ENCODE data around the gene TGFBR3. TPM values are rescaled to one million over a fixed set of nuclear protein-coding genes. Genes with fewer than 3 reads are reported as not detected.

Gene TGFBR3
- total RNA-seq, 4 donors from 2014 or later: 37.3 to 61.7 (median 48.4) TPM

- ATAC-seq (no peak), DNase-seq (no peak)
- Histone ChIP-seq H3K36me3 (peaks cover 0 to 35% of the 10 kb centered on the region in 2 donors), H3K4me1 (peaks cover 2 to 5% of the 10 kb centered on the region in 2 donors), H3K4me3 (no peak overlapping the region), H3K9me3 (no peaks in the 10 kb centered on the region), H3K27me3 (no peaks in the 10 kb centered on the region), H3K27ac (no peak overlapping the region)
- TF ChIP-seq POLR2A (IDR thresholded peaks at IDR 0.05) (no peak), CTCF (IDR thresholded peaks at IDR 0.05 in 4 of 5, conservative IDR thresholded peaks at IDR 0.05 in 1 of 5) (no peak)
- in situ Hi-C loops (cut with MboI; ENCODE audit: low sequenced_read_pairs in 4 of 4) (no loop called here), intact Hi-C loops (cut with DNase I; ENCODE audit: low total_unique reads) (no loop called here)
Measured at GRCh38 chr1:91718368-91718767, 167.6 kb downstream of the TGFBR3 start.

GRCh38 chr1:91717839-91718238 is 168.1 kb downstream of the TGFBR3 start:
- DNase-seq (no peak), ATAC-seq (no peak)
- no peak overlapping the region for H3K27ac ChIP-seq
- H3K36me3 ChIP-seq: peaks cover 0 to 35% of the 10 kb centered on the region in 2 donors
- H3K9me3 ChIP-seq: no peaks in the 10 kb centered on the region
- H3K4me1 ChIP-seq: peaks cover 6 to 10% of the 10 kb centered on the region in 2 donors
- no peak for TF ChIP-seq POLR2A (IDR thresholded peaks at IDR 0.05)
- no peak for TF ChIP-seq CTCF (IDR thresholded peaks at IDR 0.05 in 4 of 5, conservative IDR thresholded peaks at IDR 0.05 in 1 of 5)
- intact Hi-C loops (cut with DNase I; ENCODE audit: low total_unique reads) (no loop called here), in situ Hi-C loops (cut with MboI; ENCODE audit: low sequenced_read_pairs in 4 of 4) (no loop called here)
- no peak overlapping the region for H3K4me3 ChIP-seq
- H3K27me3 ChIP-seq: no peaks in the 10 kb centered on the region

DNA sequence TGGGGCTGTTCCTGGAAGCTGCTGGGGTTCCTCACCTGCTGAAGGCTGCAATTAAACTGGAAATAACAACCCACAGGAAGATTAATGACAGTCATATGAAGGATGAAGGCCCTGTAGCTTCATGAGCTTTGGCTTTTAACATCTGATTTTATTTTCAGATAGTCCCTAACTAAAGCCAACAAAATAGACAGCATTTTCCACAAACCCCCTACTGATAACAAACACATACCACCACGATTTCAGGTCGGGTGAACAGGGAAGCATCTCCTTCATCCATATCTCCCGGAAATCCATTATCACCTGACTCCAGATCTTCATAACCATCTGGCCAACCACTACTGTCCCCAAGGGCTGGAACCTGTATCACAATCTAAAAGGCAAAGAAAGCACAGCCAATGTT is 169.6 kb downstream of the TGFBR3 start:
- in situ Hi-C loops (cut with MboI; ENCODE audit: low sequenced_read_pairs in 4 of 4) (no loop called here), intact Hi-C loops (cut with DNase I; ENCODE audit: low total_unique reads) (no loop called here)
- Histone ChIP-seq H3K27me3 (no peaks in the 10 kb centered on the region), H3K36me3 (peaks cover 0 to 35% of the 10 kb centered on the region in 2 donors), H3K4me3 (no peak overlapping the region), H3K27ac (no peak overlapping the region), H3K4me1 (peaks cover 9 to 19% of the 10 kb centered on the region in 2 donors), H3K9me3 (no peaks in the 10 kb centered on the region)
- DNase-seq (no peak), ATAC-seq (no peak)
- TF ChIP-seq CTCF (IDR thresholded peaks at IDR 0.05 in 4 of 5, conservative IDR thresholded peaks at IDR 0.05 in 1 of 5) (no peak), POLR2A (IDR thresholded peaks at IDR 0.05) (no peak)

DNA sequence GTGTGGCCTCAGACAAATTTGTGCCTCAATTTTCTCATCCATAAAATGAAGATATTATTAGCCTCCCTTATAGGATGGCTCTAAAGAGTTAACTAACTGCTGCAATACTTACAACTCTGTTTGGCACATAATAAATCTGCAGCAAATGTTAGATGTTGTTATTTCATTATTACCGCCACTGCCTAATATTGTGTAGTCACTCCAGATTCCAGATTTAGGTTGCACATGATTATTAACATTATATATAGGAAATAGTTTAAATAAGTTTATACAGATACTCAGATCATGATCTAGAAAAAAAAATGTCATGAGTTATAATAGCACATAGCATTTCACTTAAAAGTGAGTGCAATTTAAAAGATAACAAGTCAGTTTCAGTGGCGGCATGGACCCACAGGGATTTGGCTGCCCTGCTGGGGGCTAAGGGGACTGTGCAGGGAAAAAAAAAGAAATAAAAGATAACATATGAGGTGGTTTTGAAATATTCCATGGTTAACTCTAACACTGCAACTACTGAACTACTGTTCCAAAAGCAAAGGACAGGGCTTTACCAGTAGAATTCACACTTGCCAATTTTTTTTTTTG is 170.4 kb downstream of the TGFBR3 start:
- ATAC-seq (no peak), DNase-seq (no peak)
- Histone ChIP-seq H3K27ac (peak overlapping the region in 1 of 4 donors; percentile 75), H3K36me3 (peaks cover 0 to 35% of the 10 kb centered on the region in 2 donors), H3K27me3 (no peaks in the 10 kb centered on the region), H3K4me1 (peaks cover 9 to 19% of the 10 kb centered on the region in 2 donors), H3K4me3 (no peak overlapping the region), H3K9me3 (no peaks in the 10 kb centered on the region)
- in situ Hi-C loops (cut with MboI; ENCODE audit: low sequenced_read_pairs in 4 of 4) (no loop called here), intact Hi-C loops (cut with DNase I; ENCODE audit: low total_unique reads) (no loop called here)
- no peak for TF ChIP-seq CTCF (IDR thresholded peaks at IDR 0.05 in 4 of 5, conservative IDR thresholded peaks at IDR 0.05 in 1 of 5)
- TF ChIP-seq POLR2A (IDR thresholded peaks at IDR 0.05): no peak

Measured in gastrocnemius medialis (tissue), 4 donors.